ELR (cell line): ENCODE data around the gene PCED1B.
"Not testable (repeated sequence)": the region's sequence is repeated elsewhere in the genome, so short reads cannot be mapped to it uniquely, and the experiment has no call there.

ENCODE experiments used
- DNase-seq: peaks from one replicate; pipeline ENCODE4 v3.0.0-alpha.2; 2015; ENCODE audit warnings: low read depth

Gene PCED1B

DNA sequence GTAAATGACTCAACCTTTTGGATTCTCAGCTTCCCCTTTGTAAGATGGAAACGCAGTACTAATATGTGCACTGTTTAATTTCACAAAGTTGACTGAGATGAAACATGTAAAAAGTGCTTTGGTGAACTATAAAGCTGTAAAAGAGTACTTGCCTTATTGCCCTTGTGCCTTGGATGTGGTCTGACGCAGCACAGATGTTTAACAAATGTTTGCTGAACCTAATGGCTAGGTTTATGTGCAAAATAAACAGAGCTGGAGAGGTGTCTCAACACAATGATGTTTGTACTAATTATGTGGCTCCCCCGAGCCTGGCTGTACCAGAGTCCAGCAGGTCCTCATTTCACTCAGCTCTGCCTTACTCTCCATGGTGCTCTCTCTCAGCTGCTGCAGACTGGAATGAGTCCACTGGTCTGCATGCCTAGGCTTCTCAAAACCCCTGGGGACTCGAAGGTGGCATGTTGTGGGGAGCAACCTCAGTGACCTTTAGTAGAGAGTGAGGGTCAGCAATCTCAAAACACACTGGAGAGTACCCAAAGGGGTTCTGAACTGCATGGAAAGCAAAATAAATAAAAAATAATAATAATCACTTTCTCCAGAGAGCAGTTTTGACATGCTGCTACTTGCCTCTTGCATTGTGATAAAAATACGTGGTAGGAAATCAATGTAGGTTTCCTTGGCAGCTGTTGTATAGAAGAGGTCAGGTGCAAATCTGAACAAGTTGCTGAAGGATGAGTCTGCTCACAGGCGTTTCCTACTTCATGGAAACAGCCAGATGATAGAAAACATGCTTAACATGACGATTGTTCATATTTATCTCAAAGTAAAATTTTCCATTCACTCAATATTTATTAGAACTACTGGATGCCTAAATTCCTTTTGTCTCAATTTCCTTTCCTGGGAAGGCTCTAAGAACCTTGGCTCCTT lies 8.9 kb downstream of the PCED1B start:
- DNase-seq: peak; percentile 44

- DNase-seq: no peak
These were observed 11.6 kb downstream of the PCED1B start for GRCh38 chr12:47091009-47091408.

GRCh38 chr12:47094804-47095203 lies 15.4 kb downstream of the PCED1B start:
- DNase-seq: peak; percentile 90

DNA sequence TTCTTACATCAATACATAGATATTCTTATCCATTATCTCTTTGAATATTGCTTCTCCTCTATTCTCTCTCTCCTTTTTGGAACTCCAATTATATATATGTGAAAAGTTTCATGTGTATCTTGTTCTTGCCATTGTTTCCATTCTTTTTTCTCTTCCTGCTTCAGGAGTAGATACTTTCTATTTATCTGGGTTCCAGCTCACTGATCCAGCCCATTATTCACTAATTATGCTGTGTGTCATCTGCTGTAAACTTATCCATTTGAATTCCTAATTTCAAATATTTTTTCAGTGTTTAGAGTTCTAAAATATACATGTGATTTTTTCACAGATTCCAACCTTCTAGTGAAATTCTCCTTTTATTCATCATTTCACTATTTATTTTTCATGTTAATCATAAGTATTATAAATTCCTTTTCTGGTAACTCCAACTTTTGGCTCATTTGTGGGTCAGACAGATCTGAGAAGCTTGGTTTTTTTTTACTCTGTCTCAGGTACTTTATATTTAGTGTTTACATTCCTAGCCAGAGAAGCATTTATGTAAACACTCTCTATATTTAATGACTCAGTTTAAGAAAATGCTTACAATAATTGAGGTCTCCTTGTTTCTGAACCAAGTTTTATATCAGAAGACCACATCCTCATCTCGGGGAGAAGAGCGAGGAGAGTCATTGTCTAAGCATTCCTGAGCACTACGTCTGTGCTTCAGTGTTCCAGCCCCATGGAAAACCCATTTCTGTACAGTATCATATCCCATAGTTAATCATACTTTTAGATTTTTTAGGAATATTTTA lies 16.2 kb downstream of the PCED1B start:
- DNase-seq: peak; percentile 98

DNA sequence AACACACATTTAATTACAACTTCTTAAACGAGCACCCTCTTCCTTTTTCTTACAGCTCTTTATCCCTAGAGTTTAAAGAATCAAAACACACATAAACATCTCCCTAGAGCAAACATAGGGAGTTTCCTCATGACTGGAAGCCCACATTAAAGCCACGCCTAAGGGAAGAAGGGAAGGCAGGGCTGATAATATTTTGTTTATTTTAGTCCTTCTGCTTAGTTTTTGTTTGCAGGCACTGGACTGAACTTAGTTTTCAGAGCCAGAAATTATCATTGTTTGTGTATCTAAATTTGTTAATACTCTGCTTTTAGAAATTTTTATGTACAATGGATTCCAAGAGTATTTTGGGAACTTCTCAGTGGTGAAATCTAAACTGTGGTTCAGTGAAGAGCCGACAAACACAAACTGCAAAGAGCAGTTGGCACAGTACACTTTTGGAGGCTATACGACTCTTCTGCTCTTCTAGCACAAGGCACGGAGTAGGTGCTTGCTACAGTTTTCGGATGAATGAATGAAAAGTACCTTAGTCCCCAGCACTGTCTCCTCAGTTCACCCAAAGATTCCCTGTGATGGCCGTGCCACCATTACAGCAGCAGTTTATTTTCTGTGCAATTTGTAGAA lies 18.0 kb downstream of the PCED1B start:
- peak; percentile 66 for DNase-seq

GRCh38 chr12:47098099-47098498 lies 18.7 kb downstream of the PCED1B start:
- DNase-seq: no peak

DNA sequence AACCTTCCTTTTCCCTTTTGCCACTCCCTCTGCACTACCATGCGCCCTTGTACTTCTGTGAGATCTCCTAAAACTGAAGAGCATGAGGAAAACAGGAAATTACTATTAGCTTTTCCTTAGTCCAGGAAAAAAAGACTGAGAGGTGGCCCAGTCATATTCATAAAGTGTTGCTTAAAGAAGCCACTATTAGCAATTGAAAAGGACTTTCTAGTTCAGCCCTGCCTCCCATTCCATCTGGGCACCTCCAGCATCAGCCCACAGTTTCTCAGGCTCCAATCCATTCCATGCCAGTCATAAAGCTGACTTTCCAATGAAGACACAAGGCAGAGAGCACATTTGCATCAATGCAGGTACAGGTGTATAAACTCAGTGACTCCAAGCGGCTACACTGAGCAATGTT lies 20.2 kb downstream of the PCED1B start:
- DNase-seq: no peak

GRCh38 chr12:47100160-47100559 lies 20.7 kb downstream of the PCED1B start:
- peak; percentile 55 for DNase-seq

- DNase-seq: no peak
These were observed 23.0 kb downstream of the PCED1B start for GRCh38 chr12:47102406-47102805.

DNA sequence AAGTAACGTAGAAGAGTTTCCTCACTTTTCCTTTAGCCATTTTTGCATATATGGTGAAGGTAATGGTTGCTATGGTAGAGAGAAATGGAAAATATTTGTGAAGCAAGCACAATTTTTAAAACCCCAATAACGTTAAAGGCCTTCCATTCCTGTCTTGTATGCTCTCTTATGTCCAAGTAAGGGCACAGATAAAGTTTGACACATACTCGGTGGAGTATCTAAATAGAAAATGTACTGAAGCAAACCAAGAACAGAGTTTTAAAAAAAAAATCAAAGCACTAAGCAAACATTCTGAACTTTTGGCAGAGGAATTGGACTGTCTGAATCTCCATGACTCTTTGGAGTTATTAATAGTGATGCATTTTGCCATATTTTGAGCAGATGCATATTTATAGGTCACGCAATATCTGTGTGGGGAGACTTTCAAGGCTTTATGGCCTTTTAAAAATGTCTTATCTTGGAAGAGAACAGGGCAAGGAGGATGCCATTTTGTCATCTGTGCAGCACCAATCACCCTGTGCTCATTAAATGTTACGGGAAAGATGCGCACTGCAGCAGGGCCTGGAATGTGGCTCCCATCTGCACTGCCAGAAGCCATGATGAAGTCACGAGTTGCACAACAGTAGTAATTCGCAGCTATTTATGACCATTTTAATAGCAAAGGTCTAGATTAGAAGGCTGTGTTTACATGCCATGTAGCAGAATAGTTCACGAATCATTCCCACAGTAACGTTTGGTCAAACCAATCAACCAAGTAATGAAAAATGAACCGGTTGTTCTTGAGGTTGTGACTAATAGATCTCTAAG lies 23.6 kb downstream of the PCED1B start:
- peak; percentile 60 for DNase-seq

DNA sequence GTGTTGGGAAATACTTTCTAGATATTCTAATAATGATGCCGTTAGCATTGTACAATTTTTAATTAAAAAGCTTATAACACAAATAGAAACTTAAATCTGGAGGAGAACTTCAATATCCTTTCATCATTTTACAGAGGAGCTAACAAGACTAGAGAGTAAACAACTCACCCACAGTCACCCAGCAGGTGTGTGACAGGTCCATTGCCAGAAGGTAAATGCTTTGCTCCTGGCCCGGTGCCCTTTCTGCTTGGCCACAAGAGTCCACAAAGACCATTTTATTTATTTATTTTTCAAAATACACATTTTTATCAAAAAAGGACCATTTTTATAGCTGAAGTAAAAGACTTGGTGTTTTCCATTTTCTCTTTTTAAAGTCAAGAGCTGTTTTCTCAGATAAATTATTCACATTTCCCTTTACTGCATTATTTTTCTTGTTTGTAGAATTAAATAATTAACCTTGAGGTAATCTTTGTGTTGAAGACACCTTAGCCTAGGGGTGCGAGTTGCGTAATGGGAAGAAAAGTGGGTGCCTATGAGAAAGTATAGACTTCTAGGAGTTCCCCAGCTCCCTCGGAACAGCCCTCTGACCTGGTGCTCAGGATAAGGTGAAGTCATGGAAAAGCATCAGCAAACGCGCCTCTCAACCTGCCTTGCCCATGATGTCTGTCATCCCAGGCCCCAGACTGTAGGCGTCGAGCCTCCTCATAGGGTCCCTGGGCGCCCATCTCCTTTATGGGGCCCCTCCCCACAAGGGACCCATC lies 26.7 kb downstream of the PCED1B start:
- no peak for DNase-seq

GRCh38 chr12:47107446-47107845 lies 28.0 kb downstream of the PCED1B start:
- DNase-seq: no peak

- no peak for DNase-seq
These were observed 28.5 kb downstream of the PCED1B start for GRCh38 chr12:47107926-47108325.

DNA sequence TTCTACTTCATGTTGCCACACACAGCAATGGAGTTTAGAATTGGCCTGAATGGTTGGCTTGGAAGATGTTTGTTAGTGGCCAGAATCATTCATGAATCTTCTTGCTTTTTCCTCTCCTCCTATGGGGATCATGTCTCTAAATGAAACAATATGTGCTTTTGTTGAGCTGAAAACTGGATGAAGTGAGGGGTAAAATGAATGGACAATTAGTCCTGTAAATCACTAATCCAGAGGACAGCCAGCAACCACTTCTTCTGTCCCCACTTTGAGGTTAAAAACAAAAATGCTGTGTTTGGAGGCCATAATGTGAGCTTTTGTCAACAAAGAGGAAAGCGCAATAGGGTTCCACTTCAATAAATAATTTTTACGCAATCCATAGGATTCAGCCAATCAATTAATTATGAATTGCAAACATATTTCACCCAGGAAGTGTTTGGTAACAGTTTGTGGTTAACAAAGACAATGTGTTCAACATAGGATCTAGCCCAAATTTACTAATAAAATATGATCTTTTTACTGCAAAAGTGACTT lies 30.7 kb downstream of the PCED1B start:
- DNase-seq: no peak

- DNase-seq: no peak
These were observed 31.4 kb downstream of the PCED1B start for GRCh38 chr12:47110718-47111391.

- DNase-seq: no peak
These were observed 32.0 kb downstream of the PCED1B start for GRCh38 chr12:47111392-47111778.

GRCh38 chr12:47111854-47112253 lies 32.4 kb downstream of the PCED1B start:
- no peak for DNase-seq

DNA sequence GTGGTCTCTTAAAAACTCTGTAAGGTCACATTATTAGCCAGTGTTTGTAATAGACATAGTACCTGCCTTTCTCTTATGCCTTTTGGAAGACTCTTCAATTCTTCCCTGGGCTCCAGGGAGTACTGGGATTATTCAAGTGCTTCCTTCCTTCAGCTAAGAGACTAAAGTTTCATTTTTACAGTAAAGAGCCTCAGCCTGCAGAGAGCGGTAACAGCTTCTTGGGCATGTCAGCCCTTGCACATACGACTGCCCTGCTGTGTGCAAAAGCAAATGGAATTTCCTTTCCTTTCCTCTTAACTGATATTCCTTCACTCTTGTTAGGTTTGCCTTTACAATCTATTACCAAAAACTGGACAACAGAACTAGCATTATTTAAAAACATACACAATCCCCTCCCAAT lies 33.3 kb downstream of the PCED1B start:
- no peak for DNase-seq

- no peak for DNase-seq
These were observed 35.1 kb downstream of the PCED1B start for GRCh38 chr12:47114481-47114892.

DNA sequence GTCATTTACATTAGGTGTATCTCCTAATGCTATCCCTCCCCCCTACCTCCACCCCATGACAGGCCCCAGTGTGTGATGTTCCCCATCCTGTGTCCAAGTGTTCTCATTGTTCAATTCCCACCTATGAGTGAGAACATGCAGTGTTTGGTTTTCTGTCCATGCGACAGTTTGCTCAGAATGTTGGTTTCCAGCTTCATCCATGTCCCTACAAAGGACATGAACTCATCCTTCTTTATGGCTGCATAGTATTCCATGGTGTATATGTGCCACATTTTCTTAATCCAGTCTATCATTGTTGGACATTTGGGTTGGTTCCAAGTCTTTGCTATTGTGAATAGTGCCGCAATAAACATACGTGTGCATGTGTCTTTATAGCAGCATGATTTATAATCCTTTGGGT lies 37.9 kb downstream of the PCED1B start:
- not testable (repeated sequence) for DNase-seq
